BLaER1 treated with 17β-estradiol and CSF1 and Interleukin-3, amounts not matched to agents 10 nM and 100 nM (cell line): ENCODE measurements around the gene ITGB2.
"Not testable (repeated sequence)": the region's sequence is repeated elsewhere in the genome, so short reads cannot be mapped to it uniquely, and the experiment has no call there.

Experiments
- H3K27ac ChIP-seq, 11 experiments: shearing (Covaris generic); formaldehyde crosslinking; 2 replicates each; pipeline ENCODE4 v1.8.1; 2022
- H3K27me3 ChIP-seq, 11 experiments: shearing (Covaris generic); formaldehyde crosslinking; 2 replicates each; pipeline ENCODE4 v1.8.1; 2022
- H3K36me3 ChIP-seq, 11 experiments: shearing (Covaris generic); formaldehyde crosslinking; 2 replicates each; pipeline ENCODE4 v1.8.1; 2022
- H3K4me1 ChIP-seq, 10 experiments: shearing (Covaris generic); formaldehyde crosslinking; 2 replicates each; pipeline ENCODE4 v1.8.1; 2022
- H3K4me2 ChIP-seq, 11 experiments: shearing (Covaris generic); formaldehyde crosslinking; 2 replicates each; pipeline ENCODE4 v1.8.1; 2022
- H3K4me3 ChIP-seq, 10 experiments: shearing (Covaris generic); formaldehyde crosslinking; 2 replicates each; pipeline ENCODE4 v1.8.1; 2022
- H3K9ac ChIP-seq, 11 experiments: shearing (Covaris generic); formaldehyde crosslinking; 2 replicates each; pipeline ENCODE4 v1.8.1; 2022
- H3K9me3 ChIP-seq, 11 experiments: shearing (Covaris generic); formaldehyde crosslinking; replicated peaks in 1 of 11; 2 replicates each; pipeline ENCODE4 v1.8.1; 2022
- H4K20me1 ChIP-seq, 11 experiments: shearing (Covaris generic); formaldehyde crosslinking; 2 replicates each; pipeline ENCODE4 v1.8.1; 2022
- Cebpa-rat ChIP-seq, 11 experiments: shearing (Covaris generic); IDR thresholded peaks; 2 replicates each; pipeline ENCODE4 v1.8.1; 2022

ITGB2 gene

DNA sequence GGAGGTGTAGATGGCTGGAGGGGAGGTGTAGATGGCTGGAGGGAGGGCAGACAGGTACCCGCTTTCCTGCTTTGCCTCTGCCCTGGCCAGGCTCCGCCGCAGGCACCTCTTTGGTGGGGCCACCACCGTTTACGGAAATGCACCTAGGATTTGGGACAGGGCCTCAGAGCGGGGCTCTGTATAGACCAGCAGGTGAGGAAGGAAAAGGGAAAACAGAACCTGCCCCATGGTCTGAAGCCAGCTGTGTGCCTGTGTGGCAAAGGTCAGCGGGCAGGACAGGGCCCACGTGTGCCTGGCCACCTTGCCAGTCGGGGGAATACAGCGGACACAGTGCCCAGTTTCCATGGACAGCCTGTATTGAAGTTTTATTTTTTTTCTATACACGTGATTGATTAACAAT is 35.1 kb downstream of the ITGB2 start:
- H3K27me3 ChIP-seq: peaks cover 0 to 9% (median 0%) of the 10 kb centered on the region in 11 experiments; a peak in 1 of 22 replicates
- H3K4me3 ChIP-seq: no peak overlapping the region
- TF ChIP-seq Cebpa-rat (IDR thresholded peaks at IDR 0.05): no peak
- peaks cover 40 to 77% (median 68%) of the 10 kb centered on the region in 10 experiments for H3K4me1 ChIP-seq
- H3K9me3 ChIP-seq: no peaks in the 10 kb centered on the region
- H3K36me3 ChIP-seq: peaks cover 0 to 59% (median 53%) of the 10 kb centered on the region in 11 experiments; a peak in 21 of 22 replicates
- H3K4me2 ChIP-seq: no peak overlapping the region
- H3K9ac ChIP-seq: no peak overlapping the region
- H3K27ac ChIP-seq: no peak overlapping the region
- H4K20me1 ChIP-seq: peaks cover 0 to 46% (median 5%) of the 10 kb centered on the region in 11 experiments; a peak in 11 of 22 replicates

- H3K4me2 ChIP-seq: peak overlapping the region; percentile 85 to 98 (median 95)
- H3K9ac ChIP-seq: peak overlapping the region; percentile 10 to 98 (median 85); a peak in 16 of 22 replicates
- H3K4me3 ChIP-seq: no peak overlapping the region
- peaks cover 0 to 43% (median 38%) of the 10 kb centered on the region in 11 experiments; a peak in 21 of 22 replicates for H3K36me3 ChIP-seq
- peaks cover 0 to 9% (median 0%) of the 10 kb centered on the region in 11 experiments; a peak in 1 of 22 replicates for H3K27me3 ChIP-seq
- H3K4me1 ChIP-seq: peaks cover 53 to 77% (median 69%) of the 10 kb centered on the region in 10 experiments
- no peaks in the 10 kb centered on the region for H3K9me3 ChIP-seq
- peaks cover 0 to 31% (median 0%) of the 10 kb centered on the region in 11 experiments; a peak in 5 of 22 replicates for H4K20me1 ChIP-seq
- peak overlapping the region; percentile 74 to 99 (median 97); a peak in 21 of 22 replicates for H3K27ac ChIP-seq
- TF ChIP-seq Cebpa-rat (IDR thresholded peaks at IDR 0.05): no peak
Measured at GRCh38 chr21:44884097-44884496, 36.6 kb downstream of the ITGB2 start.

DNA sequence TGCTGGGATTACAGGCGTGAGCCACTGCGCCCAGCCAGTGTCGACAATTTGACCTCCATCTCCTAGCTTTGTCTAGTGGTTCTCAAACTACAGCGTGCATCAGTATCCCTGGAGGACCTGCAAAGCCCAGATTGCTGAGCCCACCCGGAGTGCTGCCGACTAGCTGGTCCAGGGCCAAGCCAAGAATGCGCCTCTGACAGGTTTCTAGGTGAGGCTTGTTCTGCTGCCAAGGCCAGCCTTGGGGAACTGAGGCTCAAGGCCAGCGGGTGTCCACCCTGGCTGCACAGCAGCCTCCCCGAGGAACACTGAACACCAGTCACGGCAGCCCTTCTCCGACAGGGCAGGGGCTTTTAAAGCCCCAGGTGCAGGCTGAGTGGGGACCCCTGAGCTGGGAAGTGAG is 37.4 kb downstream of the ITGB2 start:
- Histone ChIP-seq H3K9me3 (no peaks in the 10 kb centered on the region), H3K36me3 (peaks cover 0 to 35% (median 29%) of the 10 kb centered on the region in 11 experiments; a peak in 21 of 22 replicates), H3K27me3 (peaks cover 0 to 9% (median 0%) of the 10 kb centered on the region in 11 experiments; a peak in 1 of 22 replicates), H3K9ac (peak overlapping the region; percentile 6 to 98 (median 86); a peak in 19 of 22 replicates), H3K4me2 (peak overlapping the region; percentile 85 to 98 (median 95)), H4K20me1 (peaks cover 0 to 22% (median 0%) of the 10 kb centered on the region in 11 experiments; a peak in 3 of 22 replicates), H3K27ac (peak overlapping the region; percentile 74 to 99 (median 97); a peak in 21 of 22 replicates), H3K4me1 (peaks cover 58 to 77% (median 69%) of the 10 kb centered on the region in 10 experiments), H3K4me3 (peak overlapping the region in 3 of 10 experiments; percentile 4 to 30 (median 10); a peak in 3 of 20 replicates)
- no peak; a peak in 3 of 22 replicates for TF ChIP-seq Cebpa-rat (IDR thresholded peaks at IDR 0.05)

DNA sequence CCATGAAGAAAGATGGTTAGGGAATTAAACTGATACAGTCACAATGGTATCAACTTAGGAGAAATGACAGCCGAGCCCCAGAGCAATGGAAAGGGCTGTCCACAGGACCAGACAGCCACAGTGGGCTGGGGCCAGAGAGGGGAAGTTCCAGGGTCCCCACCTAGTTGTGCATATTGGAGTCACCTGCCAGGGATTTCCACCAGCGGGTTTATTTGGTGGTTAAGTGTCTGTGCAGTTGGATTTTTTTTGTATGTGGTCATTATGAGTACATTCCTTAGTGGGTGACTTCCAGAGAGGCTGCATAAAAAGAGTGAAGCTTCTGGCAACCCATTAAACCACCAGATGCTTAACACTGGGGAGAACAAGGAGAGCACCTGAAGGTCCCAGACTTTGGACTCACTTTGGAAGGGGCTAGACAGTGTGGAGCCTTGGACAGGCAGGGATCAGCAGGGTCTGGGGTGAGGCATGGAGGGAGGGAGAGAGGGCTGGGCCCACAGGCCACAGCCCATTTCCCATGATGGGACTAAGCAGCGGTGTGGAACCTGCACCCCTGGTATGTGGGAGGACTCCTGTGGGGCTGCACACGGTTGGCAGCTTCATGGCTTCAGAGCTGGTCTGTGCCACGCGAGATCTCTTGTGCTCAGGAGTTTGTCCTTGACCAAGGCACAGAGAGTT is 39.4 kb downstream of the ITGB2 start:
- Histone ChIP-seq H3K9ac (peak overlapping the region; percentile 65 to 98 (median 86); a peak in 21 of 22 replicates), H3K27me3 (peaks cover 0 to 2% (median 0%) of the 10 kb centered on the region in 11 experiments; a peak in 1 of 22 replicates), H3K4me3 (peak overlapping the region in 8 of 10 experiments; percentile 14 to 60 (median 37); a peak in 14 of 20 replicates), H3K36me3 (peaks cover 0 to 16% (median 10%) of the 10 kb centered on the region in 11 experiments; a peak in 21 of 22 replicates), H3K9me3 (no peaks in the 10 kb centered on the region), H3K27ac (peak overlapping the region; percentile 74 to 99 (median 97)), H3K4me2 (peak overlapping the region; percentile 85 to 98 (median 95)), H3K4me1 (peaks cover 72 to 80% (median 79%) of the 10 kb centered on the region in 10 experiments), H4K20me1 (0 out of 22 replicates have a peak, but pooled peaks cover 0 to 3% (median 0%) of the 10 kb centered on the region in 11 experiments)
- TF ChIP-seq Cebpa-rat (IDR thresholded peaks at IDR 0.05): peak in 2 of 11 experiments; percentile 0 to 9; a peak in 2 of 22 replicates

DNA sequence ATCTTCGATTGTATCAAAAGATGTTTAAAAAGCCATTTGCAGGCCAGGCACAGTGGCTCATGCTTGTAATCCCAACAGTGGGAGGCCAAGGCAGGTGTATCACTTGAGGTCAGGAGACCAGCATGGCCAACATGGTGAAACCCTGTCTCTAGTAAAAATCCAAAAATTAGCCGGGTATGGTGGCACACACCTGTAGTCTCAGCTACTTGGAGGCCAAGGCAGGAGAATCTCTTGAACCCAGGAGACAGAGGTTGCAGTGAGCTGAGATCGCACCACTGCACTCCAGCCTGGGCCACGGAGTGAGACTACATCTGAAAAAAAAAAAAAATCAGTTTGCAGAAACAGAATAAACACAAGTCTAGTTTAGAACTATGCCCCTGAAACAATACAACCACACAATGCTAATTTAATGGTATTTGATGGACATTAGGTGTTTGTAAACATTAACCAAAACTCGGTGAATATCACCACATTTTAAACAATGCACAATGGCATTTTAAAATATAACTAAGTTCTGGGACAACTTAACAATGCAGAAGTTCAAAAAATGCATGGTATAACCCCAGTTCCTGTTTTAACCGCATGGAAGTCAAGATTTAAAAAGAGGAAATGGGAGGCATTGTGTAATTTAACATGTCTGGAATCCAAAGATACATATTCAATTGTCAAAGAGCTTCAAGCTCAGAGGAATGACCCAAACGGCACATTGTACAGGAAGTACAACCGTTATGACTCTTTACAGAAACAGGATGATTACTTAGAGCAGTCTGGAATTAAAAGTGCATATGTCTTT is 40.1 kb downstream of the ITGB2 start:
- Histone ChIP-seq H3K4me3 (peak overlapping the region in 9 of 10 experiments; percentile 14 to 60 (median 40); a peak in 14 of 20 replicates), H3K9ac (peak overlapping the region; percentile 71 to 98 (median 86)), H3K9me3 (no peaks in the 10 kb centered on the region), H3K4me2 (peak overlapping the region; percentile 85 to 98 (median 95)), H3K4me1 (peaks cover 80 to 88% (median 86%) of the 10 kb centered on the region in 10 experiments), H4K20me1 (no peaks in the 10 kb centered on the region), H3K36me3 (peaks cover 0 to 8% (median 3%) of the 10 kb centered on the region in 11 experiments; a peak in 16 of 22 replicates), H3K27ac (peak overlapping the region; percentile 87 to 99 (median 97)), H3K27me3 (no peaks in the 10 kb centered on the region; a peak in 1 of 22 replicates)
- peak in 8 of 11 experiments; percentile 17 to 92 (median 52); a peak in 12 of 22 replicates for TF ChIP-seq Cebpa-rat (IDR thresholded peaks at IDR 0.05)

- H3K4me1 ChIP-seq: peaks cover 85 to 97% (median 92%) of the 10 kb centered on the region in 10 experiments
- not testable (repeated sequence) for H3K27me3 ChIP-seq
Measured at GRCh38 chr21:44879238-44879637, 41.5 kb downstream of the ITGB2 start.

DNA sequence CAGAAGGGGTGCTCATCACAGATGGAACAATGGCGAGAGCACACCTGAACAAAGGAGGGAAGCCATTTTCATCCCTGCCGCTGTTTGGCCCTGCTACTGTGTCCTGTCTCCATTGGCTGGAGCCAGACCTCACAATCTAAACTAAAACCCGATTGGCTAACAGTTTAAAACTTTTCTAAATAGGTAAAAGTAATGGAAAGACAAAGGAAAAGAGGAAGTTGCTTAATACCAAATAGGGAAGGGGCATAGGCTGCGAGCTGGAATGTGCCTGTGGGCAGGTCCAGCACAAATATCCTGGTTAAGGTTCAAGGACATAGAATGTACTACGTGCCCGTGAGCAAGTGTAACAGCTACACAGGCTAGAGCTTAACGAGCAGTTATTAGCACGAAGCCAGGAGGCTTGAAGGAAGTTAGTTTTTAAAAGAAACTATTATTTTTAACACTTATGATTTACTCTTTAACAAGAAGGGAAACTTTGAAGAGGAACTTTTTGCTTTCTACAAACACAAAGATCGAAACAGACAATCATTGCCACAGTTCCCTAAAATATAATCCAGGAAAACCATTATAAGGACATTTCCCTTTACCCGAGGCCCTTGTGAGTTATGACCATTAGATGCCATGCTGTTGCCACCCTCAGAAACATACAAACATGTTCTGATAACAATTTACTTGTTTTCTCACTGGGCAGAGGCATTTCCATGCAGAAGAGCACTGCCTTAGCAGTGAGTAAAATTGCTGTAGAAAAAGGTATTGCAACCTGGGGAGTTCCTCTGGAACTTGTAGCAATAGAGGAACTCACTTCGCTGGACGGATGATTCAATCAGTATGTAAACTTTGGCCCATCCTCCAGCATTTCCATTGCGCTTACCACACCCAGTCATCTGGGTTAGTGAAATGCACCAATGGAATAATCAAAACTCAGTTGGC is 42.4 kb downstream of the ITGB2 start:
- Histone ChIP-seq H3K4me1 (peaks cover 76 to 92% (median 85%) of the 10 kb centered on the region in 10 experiments), H3K4me2 (peak overlapping the region; percentile 85 to 98 (median 92)), H4K20me1 (no peaks in the 10 kb centered on the region), H3K36me3 (no peaks in the 10 kb centered on the region), H3K4me3 (peak overlapping the region in 2 of 10 experiments; percentile 12 to 50; a peak in 3 of 20 replicates), H3K27me3 (peaks cover 0 to 11% (median 0%) of the 10 kb centered on the region in 11 experiments; a peak in 3 of 22 replicates), H3K9ac (peak overlapping the region in 9 of 11 experiments; percentile 9 to 98 (median 80); a peak in 12 of 22 replicates), H3K27ac (peak overlapping the region in 10 of 11 experiments; percentile 87 to 99 (median 97); a peak in 20 of 22 replicates), H3K9me3 (no peaks in the 10 kb centered on the region)
- peak in 5 of 11 experiments; percentile 29 to 66 (median 58); a peak in 5 of 22 replicates for TF ChIP-seq Cebpa-rat (IDR thresholded peaks at IDR 0.05)

More at GRCh38 chr21:44879238-44879637, 41.5 kb downstream of the ITGB2 start:
- not testable (repeated sequence) for H4K20me1 ChIP-seq, H3K9me3 ChIP-seq, H3K36me3 ChIP-seq
- H3K4me3 ChIP-seq: peak overlapping the region in 3 of 10 experiments; percentile 2 to 50 (median 4); a peak in 2 of 20 replicates
- H3K27ac ChIP-seq: peak overlapping the region; percentile 87 to 99 (median 97)
- peak overlapping the region in 9 of 11 experiments; percentile 71 to 98 (median 87); a peak in 16 of 22 replicates for H3K9ac ChIP-seq
- H3K4me2 ChIP-seq: peak overlapping the region; percentile 85 to 98 (median 92)
